Common myeloid progenitor, CD34-positive (primary cell): Measurements from ENCODE around the gene KRTAP1-1.
"Not testable (repeated sequence)": the region's sequence is repeated elsewhere in the genome, so short reads cannot be mapped to it uniquely, and the experiment has no call there.

Source experiments
- CTCF ChIA-PET: fragments of 350-600 bp; sonication (Branson Sonifier 250); formaldehyde crosslinking; loops from one replicate; lab custom pipeline; 2021; ENCODE audit warnings: antibody characterized with exemption; lab: Charles Lee
- POLR2A ChIA-PET: fragments of 350-600 bp; sonication (Branson Sonifier 250); formaldehyde crosslinking; loops from one replicate; lab custom pipeline; 2021; ENCODE audit warnings: antibody characterized with exemption; lab: Charles Lee
- DNase-seq, 3 donors: peaks; one replicate each; pipeline versions ENCODE4 v3.0.0 to v3.0.0-alpha.2; 2013
- H3K27ac ChIP-seq, 2 experiments: 1 replicate in 1 of 2; 2 replicates in 1 of 2; pipeline ENCODE4 v1.7.0; 2013; ENCODE audit warnings: inconsistent platforms in 2 of 2, low read length in 2 of 2, mild to moderate bottlenecking in 2 of 2, low read depth in 1 of 2, moderate library complexity in 1 of 2; ENCODE audit not compliant: severe bottlenecking in 2 of 2, insufficient read depth in 1 of 2, poor library complexity in 1 of 2
- H3K27me3 ChIP-seq, 5 experiments: replicated peaks in 2 of 5; 1 replicate in 3 of 5; 2 replicates in 2 of 5; pipeline versions ENCODE4 v1.6.1 to v1.7.0; 2013; ENCODE audit warnings: low read length in 4 of 5, mild to moderate bottlenecking in 2 of 5, moderate library complexity in 2 of 5, inconsistent platforms in 1 of 5; ENCODE audit not compliant: insufficient read depth in 5 of 5, control insufficient read depth in 4 of 5
- H3K36me3 ChIP-seq, 4 experiments: 1 replicate in 2 of 4; 2 replicates in 2 of 4; pipeline versions ENCODE4 v1.6.1 to v1.7.0; 2013; ENCODE audit warnings: low read length in 3 of 4, control low read depth in 1 of 4, mild to moderate bottlenecking in 1 of 4; ENCODE audit not compliant: control insufficient read depth in 4 of 4, insufficient read depth in 4 of 4
- H3K4me1 ChIP-seq, 4 experiments: 1 replicate in 3 of 4; 2 replicates in 1 of 4; pipeline versions ENCODE4 v1.6.1 to v1.7.1; 2013; ENCODE audit warnings: low read length in 3 of 4, mild to moderate bottlenecking in 3 of 4, control low read depth in 1 of 4, inconsistent platforms in 1 of 4, moderate library complexity in 1 of 4; ENCODE audit not compliant: control insufficient read depth in 4 of 4, insufficient read depth in 4 of 4; ENCODE audit errors: control extremely low read depth in 1 of 4
- H3K4me3 ChIP-seq, 7 experiments: 1 replicate in 4 of 7; 2 replicates in 3 of 7; pipeline versions ENCODE4 v1.5.1 to v1.7.0; 2013; ENCODE audit warnings: mild to moderate bottlenecking in 7 of 7, low read length in 6 of 7, moderate library complexity in 6 of 7, inconsistent platforms in 2 of 7, low read depth in 2 of 7, control low read depth in 1 of 7; ENCODE audit not compliant: insufficient read depth in 4 of 7, control insufficient read depth in 1 of 7; ENCODE audit errors: extremely low read depth in 1 of 7
- H3K9me3 ChIP-seq, 5 experiments: 1 replicate in 4 of 5; 2 replicates in 1 of 5; pipeline versions ENCODE4 v1.6.1 to v1.7.1; 2013; ENCODE audit warnings: low read length in 4 of 5, mild to moderate bottlenecking in 2 of 5, inconsistent platforms in 1 of 5, low read depth in 1 of 5, moderate library complexity in 1 of 5; ENCODE audit not compliant: control insufficient read depth in 4 of 5, insufficient read depth in 2 of 5; ENCODE audit errors: control extremely low read depth in 1 of 5
- WGBS: methylation state at CpG from one replicate; pipeline ENCODE4 v1.1.5; 2013; ENCODE audit not compliant: insufficient coverage; 5-methylcytosine and 5-hydroxymethylcytosine counted together

KRTAP1-1 gene

DNA sequence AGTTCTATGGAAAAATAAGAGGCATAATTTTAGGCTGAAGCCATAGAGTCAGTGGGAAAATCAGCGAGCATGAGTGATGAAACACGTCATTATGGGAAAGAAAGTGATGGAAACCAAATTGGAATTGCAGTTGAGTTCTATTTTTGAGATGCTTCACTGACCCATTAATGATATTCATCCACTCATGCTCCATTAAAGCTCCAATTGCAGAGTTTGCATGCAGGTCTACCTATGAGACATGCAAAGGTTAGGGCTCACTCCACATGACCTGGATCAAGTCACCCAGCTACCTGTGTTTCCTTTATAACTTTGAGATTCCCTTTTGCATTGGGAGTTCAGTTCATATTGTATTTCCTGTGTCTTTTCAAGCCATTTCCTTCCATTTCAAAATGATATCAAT is 32.4 kb upstream of the KRTAP1-1 start:
- H3K36me3 ChIP-seq, result no peaks in the 10 kb centered on the region
- no peak overlapping the region for H3K4me3 ChIP-seq
- no peak overlapping the region for H3K27ac ChIP-seq
- no peaks in the 10 kb centered on the region for H3K4me1 ChIP-seq
- ChIA-PET CTCF (no interaction called here), POLR2A (no interaction called here)
- H3K27me3 ChIP-seq, result no peaks in the 10 kb centered on the region
- no peak for DNase-seq
- H3K9me3 ChIP-seq, result no peaks in the 10 kb centered on the region
- WGBS, result 100% methylated on average over 1 of the region's 2 CpGs

GRCh38 chr17:41071606-41072360 is 30.5 kb upstream of the KRTAP1-1 start:
- Histone ChIP-seq H3K4me1 (no peaks in the 10 kb centered on the region), H3K36me3 (no peaks in the 10 kb centered on the region), H3K9me3 (no peaks in the 10 kb centered on the region), H3K27me3 (no peaks in the 10 kb centered on the region), H3K4me3 (no peak overlapping the region), H3K27ac (no peak overlapping the region)
- ChIA-PET CTCF (no interaction called here), POLR2A (interaction anchor here (0.6 kb wide), 1 partner anchor 157 kb away, joined by 7 read pairs; no protein-coding TSS in a partner anchor)
- no peak for DNase-seq
- WGBS, result 91% methylated on average over 5 of the region's 5 CpGs

GRCh38 chr17:41069031-41069430 is 27.8 kb upstream of the KRTAP1-1 start:
- Histone ChIP-seq H3K4me1 (no peaks in the 10 kb centered on the region), H3K4me3 (no peak overlapping the region), H3K27me3 (no peaks in the 10 kb centered on the region), H3K36me3 (no peaks in the 10 kb centered on the region), H3K9me3 (no peaks in the 10 kb centered on the region), H3K27ac (no peak overlapping the region)
- CTCF ChIA-PET, result interaction anchor here (1.4 kb wide), 1 partner anchor 10 kb away, joined by 3 read pairs; no protein-coding TSS in a partner anchor
- POLR2A ChIA-PET, result no interaction called here
- no peak for DNase-seq
- WGBS, result 58% methylated on average over 2 of the region's 3 CpGs

DNA sequence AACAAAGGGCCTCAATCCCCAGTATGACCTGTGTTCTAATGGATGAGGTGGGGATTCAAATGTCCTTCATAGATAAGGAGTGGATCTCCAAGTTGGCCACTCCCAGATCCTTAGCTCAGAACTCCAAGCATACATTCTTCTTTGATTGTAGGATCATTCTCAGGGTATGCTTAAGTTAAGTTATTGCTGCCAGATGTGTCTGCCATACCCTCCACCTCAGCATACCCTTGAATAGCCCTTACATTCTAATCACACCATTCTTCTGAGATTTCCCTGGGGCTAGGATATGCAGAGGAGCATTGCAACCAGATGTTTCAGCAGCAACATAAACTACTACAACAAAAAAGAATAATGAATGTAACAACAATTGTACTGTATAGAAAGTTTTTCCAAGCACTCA is 26.0 kb upstream of the KRTAP1-1 start:
- H3K9me3 ChIP-seq, result no peaks in the 10 kb centered on the region
- ChIA-PET CTCF (no interaction called here), POLR2A (no interaction called here)
- no peak overlapping the region for H3K4me3 ChIP-seq
- peaks cover 0 to 7% (median 2%) of the 10 kb centered on the region in 5 experiments for H3K27me3 ChIP-seq
- no peaks in the 10 kb centered on the region for H3K36me3 ChIP-seq
- no peak for DNase-seq
- H3K4me1 ChIP-seq, result no peaks in the 10 kb centered on the region
- H3K27ac ChIP-seq, result no peak overlapping the region

GRCh38 chr17:41065829-41066624 is 24.8 kb upstream of the KRTAP1-1 start, which contains the start of gene KRTAP2-4:
KRTAP2-4 (minus strand) TSS chr17:41065879; CDS start chr17:41065845, 34 bp downstream.
- Histone ChIP-seq H3K27me3 (peaks cover 0 to 13% (median 9%) of the 10 kb centered on the region in 5 experiments), H3K9me3 (no peaks in the 10 kb centered on the region), H3K4me3 (no peak within 1 kb of the TSS), H3K4me1 (no peaks in the 10 kb centered on the region), H3K27ac (no peak within 1 kb of the TSS), H3K36me3 (no peaks in the 10 kb centered on the region)
- peak in 1 of 3 donors; percentile 10 for DNase-seq
- 100% methylated on average over 3 of the region's 6 CpGs for WGBS
- CTCF ChIA-PET, result no interaction called here
- POLR2A ChIA-PET, result no interaction called here

DNA sequence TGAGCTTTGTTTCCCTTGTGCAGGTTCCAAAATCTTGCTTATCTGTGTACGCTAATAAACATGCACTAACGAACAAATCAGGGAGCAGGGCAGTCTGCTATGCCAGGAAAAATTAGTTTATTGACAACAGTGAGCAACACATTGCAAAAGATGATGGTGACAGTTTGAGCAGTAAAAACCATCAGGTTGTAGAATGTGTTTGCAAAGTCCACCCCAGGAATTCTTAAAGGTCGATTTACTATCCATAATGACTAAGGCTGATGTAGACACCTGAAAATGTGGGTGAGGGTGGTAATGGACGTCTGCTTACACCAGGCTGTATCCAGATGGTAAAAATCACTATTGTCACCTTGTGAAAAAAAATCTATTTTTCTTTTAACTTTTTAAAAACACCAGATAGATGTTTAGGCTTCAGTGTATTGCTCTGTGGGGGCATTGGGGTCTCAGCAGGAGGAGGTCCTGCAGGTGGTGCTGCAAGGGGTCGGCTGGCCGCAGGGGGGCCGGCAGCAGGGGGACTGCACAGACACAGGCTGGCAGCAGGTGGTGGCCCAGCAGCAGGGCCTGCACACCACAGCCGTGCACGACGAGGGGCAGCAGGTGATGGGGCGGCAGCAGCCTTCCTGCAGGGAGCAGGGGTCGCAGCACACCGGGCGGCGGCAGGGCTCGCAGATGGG is 23.9 kb upstream of the KRTAP1-1 start:
- H3K4me3 ChIP-seq, CTCF ChIA-PET, H3K9me3 ChIP-seq, H3K27ac ChIP-seq, H3K4me1 ChIP-seq, H3K36me3 ChIP-seq, DNase-seq, POLR2A ChIA-PET: not testable (repeated sequence)
- peaks cover 4 to 20% (median 12%) of the 10 kb centered on the region in 5 experiments for H3K27me3 ChIP-seq
- WGBS, result 100% methylated on average over 2 of the region's 16 CpGs
